Hepatic stellate cell (primary cell): Measurements from ENCODE around the gene PHF10.
A peak's percentile ranks its signal among the peaks of the same experiment; 100 is the strongest.
"Not testable (repeated sequence)": the region's sequence is repeated elsewhere in the genome, so short reads cannot be mapped to it uniquely, and the experiment has no call there.

Source experiments
- DNase-seq: peaks from one replicate; pipeline ENCODE4 v3.0.0; 2011; ENCODE audit warnings: low spot score

Gene PHF10

DNA sequence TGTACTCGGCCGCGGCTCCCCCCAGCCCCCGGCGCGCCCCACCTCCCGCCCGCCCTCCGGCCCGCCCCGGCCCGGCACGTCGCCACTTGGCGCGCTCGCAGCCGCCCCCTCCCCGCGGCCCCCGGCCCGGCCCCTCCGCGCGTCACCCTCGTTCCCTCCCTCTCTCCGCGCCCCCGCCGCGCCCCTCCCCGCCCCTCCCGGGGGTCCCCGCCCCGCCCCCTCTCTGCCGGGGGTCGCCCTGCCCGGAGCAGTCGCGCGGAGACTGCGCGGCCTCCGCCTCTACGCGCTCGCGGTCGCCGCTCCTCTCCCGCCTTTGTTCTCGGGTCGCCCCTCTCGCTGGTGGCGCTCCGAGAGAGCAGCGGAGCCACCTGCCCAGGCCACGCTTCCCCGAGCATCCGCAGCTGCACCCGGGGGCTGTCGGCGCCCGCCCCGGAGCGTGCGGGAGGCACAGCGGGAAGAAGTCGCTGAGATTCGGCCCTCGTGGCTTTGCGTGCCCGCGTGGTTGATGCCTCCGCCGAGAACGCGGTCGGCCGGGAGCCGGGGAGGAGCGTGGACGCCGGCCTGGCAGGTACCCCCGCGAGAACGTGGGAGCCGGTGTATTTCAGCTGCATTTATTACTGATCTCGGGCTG, at the start of gene PHF10:
PHF10 (minus strand) TSS at position 7 of the 631 bp plus-strand sequence. CDS start 569 bp downstream, outside the sequence.
- DNase-seq: peak; percentile 38

DNA sequence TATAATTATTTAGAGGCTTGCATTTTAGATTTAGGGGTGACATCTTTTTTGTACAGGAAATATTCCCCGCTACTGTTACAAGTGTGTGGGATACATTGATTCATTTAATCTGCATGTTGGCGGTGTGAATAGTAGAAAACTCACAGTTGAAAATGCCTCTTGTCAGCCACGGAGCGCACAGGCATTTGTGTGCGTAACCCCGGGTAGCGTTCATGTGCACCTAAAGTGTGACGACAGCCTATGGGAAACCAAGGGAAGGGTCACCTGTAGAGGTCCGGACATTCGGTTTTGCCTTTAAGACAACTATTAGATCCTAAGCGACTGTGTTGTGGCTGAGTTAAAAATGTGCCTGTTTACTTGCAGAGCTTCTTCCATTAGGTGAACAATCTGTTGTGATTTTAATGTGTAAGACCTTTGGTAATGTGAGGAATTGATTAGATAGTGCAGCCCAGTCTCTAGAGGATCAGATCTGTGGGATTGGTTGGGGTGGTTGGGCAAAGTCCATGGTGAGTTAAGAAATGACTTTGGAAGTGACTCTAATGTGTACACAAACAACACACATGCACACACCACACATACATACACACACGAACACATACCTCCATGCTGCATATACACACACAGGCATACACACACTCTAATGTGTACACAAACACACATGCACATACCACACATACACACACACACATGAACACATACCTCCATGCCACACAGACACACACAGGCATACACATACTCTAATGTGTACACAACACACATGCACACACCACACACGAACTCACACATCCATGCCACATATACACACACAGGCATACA, 42.8 kb upstream of the PHF10 start:
- no peak for DNase-seq

DNA sequence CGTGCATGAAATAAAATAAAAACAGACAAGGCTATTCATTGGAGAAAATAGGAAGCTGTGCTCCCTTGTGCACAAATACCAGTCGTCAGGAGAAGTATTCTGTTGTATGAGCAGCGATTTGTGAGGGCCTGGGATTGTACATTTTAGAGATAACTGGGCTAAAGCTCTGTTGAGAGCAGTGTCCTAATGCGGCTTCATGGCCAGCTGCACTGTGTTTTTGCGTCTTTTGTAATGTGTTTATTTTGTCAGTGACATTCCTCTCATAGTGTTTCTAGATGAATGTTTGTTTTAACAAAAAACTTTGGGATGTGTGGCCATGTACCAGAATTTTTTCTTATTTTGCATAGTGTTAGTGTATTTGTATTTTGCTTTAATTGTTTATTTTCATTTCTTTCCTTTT, 41.9 kb upstream of the PHF10 start:
- peak; percentile 51 for DNase-seq

DNA sequence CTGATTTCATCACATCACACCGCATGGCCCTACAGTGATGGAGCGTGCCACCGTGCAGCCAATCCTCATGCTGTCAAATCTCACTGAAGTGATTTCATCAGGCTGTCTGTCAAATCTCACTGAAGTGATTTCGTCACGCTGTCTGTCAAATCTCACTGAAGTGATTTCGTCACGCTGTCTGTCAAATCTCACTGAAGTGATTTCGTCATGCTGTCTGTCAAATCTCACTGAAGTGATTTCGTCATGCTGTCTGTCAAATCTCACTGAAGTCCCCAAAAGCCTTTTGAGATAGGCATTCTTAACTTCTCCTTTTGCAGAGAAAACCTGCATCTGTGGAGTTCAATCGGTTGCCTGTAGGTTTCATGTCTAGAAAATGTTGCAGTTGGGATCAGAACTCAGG, 41.5 kb upstream of the PHF10 start:
- not testable (repeated sequence) for DNase-seq

DNA sequence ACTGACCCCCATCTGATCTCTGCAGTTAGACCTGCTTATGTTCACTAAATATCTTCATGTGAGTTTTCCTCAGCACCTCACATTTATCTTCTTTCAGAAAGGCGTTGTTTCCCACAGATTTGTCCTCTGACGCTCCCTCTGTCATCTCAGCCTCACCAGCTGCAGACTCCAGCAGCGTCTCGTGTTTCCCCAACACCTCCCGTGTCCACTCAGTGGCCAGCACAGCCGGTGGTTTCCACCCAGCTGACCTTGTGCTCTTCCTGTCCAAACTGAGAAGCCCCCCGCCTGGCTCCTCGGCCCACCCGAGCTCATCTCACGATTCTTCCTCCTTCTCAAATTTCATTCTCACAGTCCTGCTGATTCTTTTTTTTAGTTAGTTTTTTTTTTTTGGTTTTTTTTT, 39.6 kb upstream of the PHF10 start:
- no peak for DNase-seq

DNA sequence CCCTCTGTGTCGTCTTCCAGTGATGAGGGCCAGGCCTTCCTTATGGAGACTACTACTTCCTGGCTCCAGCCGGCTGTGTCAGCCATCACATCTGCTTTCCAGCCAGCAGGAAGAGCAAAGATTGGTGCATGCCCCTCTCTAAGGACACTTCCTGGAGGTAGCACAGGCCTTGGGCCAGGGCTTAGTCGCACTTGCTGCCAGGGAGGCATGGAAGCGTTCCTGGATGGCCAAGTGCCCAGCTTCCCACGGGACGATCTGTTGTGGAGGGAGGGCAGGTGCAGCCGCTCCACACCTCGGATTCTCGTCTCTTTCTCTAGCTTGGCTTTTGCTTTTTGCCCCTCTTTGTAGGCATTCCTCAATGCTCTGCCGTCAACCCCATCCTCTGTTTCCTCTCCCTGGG, 39.0 kb upstream of the PHF10 start:
- DNase-seq: no peak

DNA sequence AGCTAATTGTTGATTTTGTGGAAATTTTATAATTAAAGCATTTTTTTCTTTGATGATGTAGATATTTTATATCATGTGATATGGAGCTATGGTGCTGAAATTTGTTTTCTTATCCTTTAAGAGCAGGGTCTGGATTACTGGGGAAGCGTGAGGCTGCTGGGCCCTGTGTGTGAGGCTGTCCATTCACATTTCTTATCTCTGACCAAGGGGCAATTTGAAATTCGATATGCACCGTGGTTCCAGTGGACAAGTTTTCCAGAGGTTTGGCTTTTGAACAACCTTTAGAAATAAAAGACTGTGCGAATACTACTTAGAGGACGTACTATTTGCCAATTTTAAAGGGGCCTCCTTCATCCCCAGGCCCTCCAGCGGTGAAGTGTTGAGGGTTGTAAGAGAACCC, 30.9 kb upstream of the PHF10 start:
- no peak for DNase-seq

DNA sequence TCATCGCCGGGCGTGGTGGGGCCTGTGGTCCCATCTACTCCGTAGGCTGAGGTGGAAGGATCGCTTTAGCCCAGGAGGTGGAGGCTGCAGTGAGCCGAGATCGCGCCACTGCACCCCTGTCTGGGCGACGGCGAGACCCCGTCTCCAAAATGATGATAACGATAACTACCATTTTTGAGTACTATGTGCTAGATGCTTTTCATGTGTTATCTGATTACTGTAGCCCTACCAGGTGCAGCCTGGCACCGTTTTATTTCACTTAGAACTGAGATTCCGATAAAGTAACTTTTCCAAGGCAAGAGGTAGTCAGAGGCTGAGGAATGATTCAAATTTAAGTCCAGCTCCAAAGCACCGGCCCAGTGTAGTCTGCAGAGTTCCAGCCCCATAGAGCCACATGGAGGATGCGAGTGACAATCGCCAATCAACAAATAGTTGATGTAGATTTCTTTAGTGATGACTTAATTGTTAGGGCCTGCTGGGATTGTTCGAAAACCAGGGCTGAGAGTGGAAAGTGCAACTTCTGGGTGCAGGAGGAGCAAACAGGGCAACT, 27.8 kb upstream of the PHF10 start:
- DNase-seq: no peak

DNA sequence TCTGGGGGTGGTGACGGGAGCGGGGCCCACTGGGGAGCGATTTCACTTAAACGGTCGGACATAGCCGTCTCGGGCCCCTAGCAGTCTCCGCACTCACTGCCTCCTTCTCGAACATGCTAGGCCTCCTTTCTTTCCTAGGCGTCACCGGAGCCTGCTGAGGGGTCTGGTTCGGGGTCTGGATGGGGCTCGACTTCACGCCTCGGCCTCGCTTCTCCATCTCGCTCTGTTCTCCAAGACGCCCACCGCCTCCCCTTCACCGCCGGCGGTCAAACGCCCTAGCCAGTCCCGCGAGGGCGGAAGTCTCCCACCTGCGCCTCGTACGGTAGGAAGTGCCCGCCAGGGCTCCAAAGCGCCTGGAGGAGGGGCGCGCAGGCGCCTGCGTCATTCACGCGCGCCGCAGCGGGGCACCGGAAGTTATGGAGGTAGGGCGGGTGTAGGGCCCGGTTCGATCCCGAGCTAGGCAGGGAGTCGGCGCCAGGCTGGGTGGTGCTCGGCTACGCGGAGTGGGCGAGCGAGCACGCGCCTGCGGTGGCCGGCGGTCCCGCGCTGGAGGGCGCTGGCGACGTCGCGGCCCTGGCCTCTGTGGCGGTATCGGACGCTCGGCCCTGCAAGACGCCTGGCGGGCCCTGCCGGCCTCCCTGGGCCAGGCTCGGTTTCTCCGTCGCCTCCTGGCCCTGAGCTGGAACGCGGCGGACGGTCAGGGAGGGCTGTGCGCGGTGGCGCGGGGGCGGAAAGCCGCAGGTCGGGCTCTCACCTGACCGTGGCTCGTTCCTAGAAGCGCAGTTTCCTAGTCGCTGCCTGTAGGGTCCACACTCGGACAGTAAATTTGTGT, 27.2 kb upstream of the PHF10 start, which contains the start of the genes DYNLT2 and ERMARD:
DYNLT2 (minus strand) TSS at position 331 of the 832 bp plus-strand sequence; CDS start at position 217, 114 bp downstream.
ERMARD (plus strand) TSS at position 381 of the 832 bp plus-strand sequence; CDS start at position 417, 36 bp downstream.
- DNase-seq: peak; percentile 90

DNA sequence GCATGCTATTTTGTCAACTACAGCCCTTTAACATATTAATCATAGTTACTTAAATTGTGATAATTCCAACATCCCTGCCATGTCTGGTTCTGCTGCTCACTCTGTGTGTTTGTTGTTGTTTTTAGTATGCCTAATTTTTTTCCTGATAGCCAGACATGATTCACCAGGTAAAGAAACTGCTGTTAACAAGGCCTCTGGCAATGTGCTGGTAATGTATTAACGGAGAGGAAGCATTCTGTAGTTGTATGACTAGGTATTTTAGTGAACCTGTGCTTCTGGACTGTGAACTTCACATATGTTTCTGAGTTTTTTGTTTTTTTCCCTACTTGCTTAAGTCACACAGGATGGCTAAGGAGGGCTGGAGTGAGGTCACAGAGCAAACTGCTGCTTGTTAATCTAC, 22.3 kb upstream of the PHF10 start:
- DNase-seq: no peak

DNA sequence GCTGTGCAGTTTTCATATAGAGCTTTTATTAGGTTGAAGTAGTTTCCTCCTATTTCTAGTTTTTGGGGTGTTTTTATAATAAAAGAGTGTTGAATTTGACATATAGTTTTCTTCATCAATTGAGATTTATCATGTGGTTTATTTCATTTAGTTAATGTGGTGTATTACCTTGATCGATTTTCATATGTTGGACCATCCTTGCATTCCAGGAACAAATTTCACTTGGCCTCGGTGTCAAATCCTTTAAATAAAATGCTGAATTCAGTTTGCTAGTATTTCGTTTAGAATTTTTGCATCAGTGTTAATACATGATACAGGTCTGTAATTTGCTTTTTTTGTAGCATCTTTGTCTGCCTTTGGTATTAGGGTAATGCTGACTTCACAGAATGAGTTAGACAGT, 21.1 kb upstream of the PHF10 start:
- DNase-seq: no peak

DNA sequence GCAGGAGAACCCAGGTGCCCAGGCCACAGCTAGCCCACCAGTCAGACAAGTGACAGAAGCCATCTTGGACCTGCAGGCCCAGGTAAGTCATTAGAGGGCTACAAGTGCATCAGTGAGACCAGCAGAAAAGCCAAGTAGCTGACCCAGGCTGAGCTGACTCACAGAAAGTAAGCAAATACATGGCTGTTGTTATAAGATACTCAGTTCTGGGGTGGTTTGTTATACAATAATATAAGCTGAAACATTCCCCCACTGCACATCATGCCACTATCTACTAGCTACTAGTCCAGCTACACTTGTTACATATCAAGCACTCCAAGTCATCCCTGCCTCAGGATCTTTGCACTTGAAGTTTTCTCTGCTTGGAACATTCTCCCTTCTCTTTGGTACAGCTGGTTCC, 17.0 kb upstream of the PHF10 start:
- DNase-seq: no peak

DNA sequence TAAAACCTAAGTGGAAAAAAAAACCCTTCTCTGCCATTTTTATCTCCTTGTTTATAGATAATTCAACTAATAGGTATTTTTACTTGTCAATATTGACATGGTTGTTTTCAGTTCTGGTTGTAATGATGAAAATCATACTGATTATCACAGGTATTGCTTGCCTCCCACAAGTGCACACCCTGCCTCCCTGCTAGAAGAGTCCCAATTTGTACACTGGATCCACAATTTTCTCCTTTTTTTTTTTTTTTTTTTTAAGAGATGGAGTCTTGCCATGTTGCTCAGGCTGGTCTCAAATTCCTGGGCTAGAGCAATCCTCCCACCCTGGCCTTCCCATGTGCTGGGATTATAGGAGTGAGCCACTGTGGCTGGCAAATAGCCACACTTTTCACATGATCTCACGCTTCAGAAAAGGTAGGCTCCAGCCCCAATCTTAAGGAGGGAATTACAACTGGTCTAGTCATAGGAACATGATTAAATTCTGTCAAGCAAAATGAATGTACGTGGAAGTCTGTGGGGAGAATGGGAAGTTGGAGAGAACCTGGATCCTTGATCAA, 14.8 kb upstream of the PHF10 start:
- no peak for DNase-seq

DNA sequence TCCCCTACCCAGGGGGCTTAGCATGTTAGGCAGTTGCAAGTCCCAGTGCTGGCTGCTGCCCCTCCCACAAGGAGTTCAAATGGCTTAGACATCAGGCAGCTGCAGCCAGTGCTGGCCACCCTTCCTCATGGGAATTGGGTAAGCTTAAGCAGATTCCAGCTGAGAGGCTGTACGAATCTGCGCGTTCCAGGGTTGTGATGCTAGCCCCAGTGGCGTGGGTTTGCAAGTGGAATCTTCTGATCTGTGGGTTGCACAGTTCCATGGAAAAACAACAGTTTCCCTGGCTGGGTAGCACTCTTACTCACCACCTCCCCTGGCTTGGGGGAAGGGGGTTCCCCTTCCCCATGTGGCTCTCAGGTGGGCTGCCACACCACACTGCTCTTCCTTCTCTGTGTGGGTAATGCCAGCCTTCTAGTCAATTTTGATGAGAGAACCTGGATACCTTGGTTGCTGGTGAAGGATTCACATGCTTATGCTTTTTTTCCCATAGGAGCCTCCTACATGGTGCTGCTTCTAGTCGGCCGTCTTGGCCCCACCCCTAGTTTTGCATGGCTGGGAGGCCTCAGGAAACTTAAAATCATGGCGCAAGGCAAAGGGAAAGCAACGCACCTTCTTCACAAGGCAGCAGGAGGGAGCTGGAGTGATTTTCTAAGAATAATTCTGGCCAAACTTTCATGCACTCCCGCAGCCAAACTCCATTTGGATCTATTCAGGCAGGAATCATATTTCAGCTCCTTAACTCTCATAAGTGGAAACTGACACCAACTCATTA, 14.1 kb upstream of the PHF10 start:
- no peak for DNase-seq

DNA sequence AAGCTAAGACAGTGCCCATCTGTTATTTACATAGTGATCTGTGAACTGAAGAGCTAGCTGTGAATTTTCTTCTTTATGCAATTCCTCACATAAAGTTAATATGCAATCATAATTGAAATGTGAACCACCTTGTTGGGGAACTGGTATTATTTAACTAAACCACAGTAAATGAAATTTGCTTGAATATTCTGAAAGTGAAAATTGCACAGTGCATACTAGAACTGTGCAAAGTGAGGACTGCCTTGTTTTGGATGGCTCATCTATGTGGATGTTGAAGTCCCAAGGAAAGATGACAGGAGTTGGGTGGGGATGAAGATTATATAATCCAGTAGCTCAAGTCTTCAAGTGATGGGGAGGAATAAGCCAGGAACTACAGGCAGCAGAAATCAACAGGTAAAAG, 5.7 kb upstream of the PHF10 start:
- no peak for DNase-seq

DNA sequence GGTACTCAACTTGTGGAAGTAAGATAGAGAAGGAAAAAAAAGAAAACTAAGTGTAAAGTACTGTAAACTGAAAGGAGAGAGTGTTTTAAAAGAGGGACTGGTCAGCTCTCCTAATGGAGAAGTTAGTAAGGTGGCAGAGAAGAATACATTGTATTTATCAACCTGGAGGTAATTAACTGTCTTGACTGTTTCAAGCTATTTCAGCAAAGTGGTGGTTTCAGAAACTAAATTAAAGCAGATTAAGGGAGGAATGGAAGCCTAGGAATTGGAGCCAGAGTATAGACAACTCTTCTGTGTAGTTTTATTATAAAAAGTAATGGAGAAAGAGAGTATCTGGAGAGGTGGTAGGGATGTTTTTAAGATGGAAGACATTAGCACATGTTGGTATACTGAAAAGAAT, 2.7 kb upstream of the PHF10 start:
- no peak for DNase-seq

DNA sequence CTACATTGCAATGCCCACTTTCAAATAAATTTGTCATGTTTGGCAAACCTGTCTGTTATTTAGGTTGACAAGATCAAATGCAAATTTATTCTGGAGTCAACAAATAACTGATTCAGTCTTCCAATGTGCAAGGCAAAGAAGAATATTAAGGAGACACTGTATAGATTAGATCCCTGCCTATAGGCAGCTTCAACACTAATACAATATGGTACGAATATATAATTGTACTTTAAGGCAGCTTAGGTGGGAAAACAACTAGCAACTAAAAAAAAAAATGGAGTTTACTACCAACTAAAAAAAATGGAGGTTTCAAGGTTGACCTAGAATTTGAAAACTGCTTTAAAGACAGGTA, 1.7 kb upstream of the PHF10 start:
- no peak for DNase-seq

DNA sequence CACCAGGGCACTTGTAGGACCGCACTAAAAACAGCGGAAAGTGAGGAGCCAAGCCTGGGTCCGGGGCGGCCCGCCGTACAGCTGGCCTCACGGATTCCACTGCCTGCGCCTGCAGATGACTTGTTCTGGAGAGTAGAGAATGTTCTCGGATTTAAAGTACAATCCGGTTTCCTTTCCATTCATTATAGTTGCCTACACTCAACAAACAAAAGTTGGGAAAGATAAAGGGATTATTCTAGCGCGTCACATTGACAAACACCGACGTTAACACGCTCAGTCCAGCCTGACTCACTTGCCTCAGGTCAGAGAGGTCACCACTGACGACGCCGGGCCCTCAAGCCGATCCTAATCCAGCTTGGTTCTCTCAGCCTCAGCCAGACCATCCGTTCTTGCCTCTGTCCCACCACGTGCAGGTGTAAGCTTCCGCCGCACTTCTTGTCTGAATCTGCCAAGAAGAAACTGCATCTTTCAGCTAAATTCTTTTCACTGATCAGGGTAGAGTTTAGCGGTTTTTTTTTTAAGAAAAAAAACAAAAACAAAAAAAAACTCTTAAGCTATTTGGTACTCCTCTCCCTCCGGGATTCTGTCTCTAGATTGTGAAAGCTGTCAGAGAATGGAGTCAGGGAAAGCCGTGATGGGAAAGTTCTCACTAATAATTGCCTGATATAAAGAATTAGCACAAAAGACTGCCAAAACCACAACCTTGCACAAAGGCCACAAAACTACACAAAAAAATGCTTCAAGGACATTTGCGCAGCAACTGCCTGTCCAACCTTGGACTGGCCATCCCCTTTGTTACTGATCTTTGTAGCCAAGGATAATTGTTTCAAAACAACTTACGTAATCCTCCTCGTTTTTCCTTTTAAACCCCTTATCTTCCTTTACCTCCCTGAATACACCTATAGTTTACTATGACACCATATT, 1.1 kb upstream of the PHF10 start:
- peak; percentile 44 for DNase-seq

DNA sequence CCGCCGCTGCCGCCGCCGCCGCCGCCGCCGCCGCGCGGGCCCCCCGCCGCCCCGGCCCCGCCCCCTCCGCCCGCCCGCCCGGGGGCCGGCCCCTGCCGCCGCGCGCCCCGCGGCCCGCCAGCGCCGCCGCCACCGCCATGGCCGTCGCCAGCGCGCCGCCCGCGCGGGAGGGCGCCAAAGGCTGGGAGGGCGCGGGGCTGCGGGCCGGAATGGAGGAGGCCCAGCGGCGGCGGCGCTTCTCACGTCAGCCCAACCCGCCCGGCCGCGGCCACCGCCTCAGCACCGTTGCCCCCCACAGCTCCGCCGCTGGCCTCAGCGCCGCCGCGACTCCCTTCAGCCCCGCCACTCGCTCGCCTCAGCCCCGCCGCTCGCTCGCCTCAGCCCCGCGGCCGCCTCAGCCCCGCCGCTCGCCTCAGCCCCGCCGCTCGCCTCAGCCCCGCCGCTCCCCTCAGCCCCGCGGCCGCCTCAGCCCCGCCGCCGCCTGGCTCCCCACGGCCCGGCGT, 258 bp downstream of the PHF10 start:
- peak; percentile 37 for DNase-seq
